HepG2 (cell line): Measurements from ENCODE around the gene CTDNEP1. TPM values are rescaled to one million over a fixed set of nuclear protein-coding genes. Genes with fewer than 3 reads are reported as not detected.

Source experiments
- CC2D1A ChIP-seq: sonication (generic); formaldehyde crosslinking; IDR thresholded peaks from 2 replicates; pipeline ENCODE4 v1.8.1; 2023; ENCODE audit warnings: mild to moderate bottlenecking, missing genetic modification reagents
- CENPBD1 ChIP-seq: sonication (generic); formaldehyde crosslinking; IDR thresholded peaks from 2 replicates; pipeline ENCODE4 v1.8.0; 2022; ENCODE audit warnings: missing genetic modification reagents, low read depth, mild to moderate bottlenecking, borderline replicate concordance
- GMEB2 ChIP-seq: IDR thresholded peaks from 2 replicates; pipeline ENCODE4 v1.6.1; 2016; ENCODE audit warnings: missing biosample characterization, missing genetic modification reagents, low read depth
- HBP1 ChIP-seq: IDR thresholded peaks from 2 replicates; pipeline ENCODE4 v1.6.1; 2016; ENCODE audit warnings: low read depth, control low read depth
- HMG20B ChIP-seq: conservative IDR thresholded peaks from 2 replicates; pipeline ENCODE4 v1.6.1; 2016; ENCODE audit warnings: missing genetic modification reagents, missing compliant biosample characterization
- MEIS2 ChIP-seq: sonication (generic); formaldehyde crosslinking; IDR thresholded peaks from 2 replicates; pipeline ENCODE4 v1.9.0; 2021; ENCODE audit warnings: mild to moderate bottlenecking, missing genetic modification reagents
- MTA1 ChIP-seq: sonication (generic); formaldehyde crosslinking; IDR thresholded peaks from 2 replicates; pipeline ENCODE4 v1.4.0; 2020; ENCODE audit warnings: missing genetic modification reagents, mild to moderate bottlenecking, borderline replicate concordance
- NCOA1 ChIP-seq: sonication (generic); formaldehyde crosslinking; IDR thresholded peaks from 2 replicates; pipeline ENCODE4 v1.9.0; 2021; ENCODE audit warnings: missing genetic modification reagents
- RCOR2 ChIP-seq: IDR thresholded peaks from 2 replicates; pipeline ENCODE4 v1.6.1; 2016; ENCODE audit warnings: missing biosample characterization, missing genetic modification reagents
- TBP ChIP-seq: sonication (generic); formaldehyde crosslinking; IDR thresholded peaks from 2 replicates; pipeline ENCODE4 v1.5.0; 2020; ENCODE audit warnings: missing genetic modification reagents
- THAP8 ChIP-seq: sonication (generic); formaldehyde crosslinking; IDR thresholded peaks from 2 replicates; pipeline ENCODE4 v1.5.1; 2020; ENCODE audit warnings: missing genetic modification reagents, mild to moderate bottlenecking, borderline replicate concordance
- YEATS4 ChIP-seq: sonication (generic); formaldehyde crosslinking; IDR thresholded peaks from 2 replicates; pipeline ENCODE4 v1.4.0; 2020; ENCODE audit warnings: missing genetic modification reagents, borderline replicate concordance
- YY1 ChIP-seq: IDR thresholded peaks from 2 replicates; pipeline ENCODE4 v1.6.1; 2011; ENCODE audit warnings: low read length, low read depth, moderate library complexity, mild to moderate bottlenecking; ENCODE audit not compliant: insufficient read depth, insufficient replicate concordance
- ZNF256 ChIP-seq: sonication (generic); formaldehyde crosslinking; conservative IDR thresholded peaks from 2 replicates; pipeline ENCODE4 v1.4.0; 2020; ENCODE audit warnings: missing genetic modification reagents
- ZNF441 ChIP-seq: sonication (generic); formaldehyde crosslinking; IDR thresholded peaks from 2 replicates; pipeline ENCODE4 v1.7.0; 2021; ENCODE audit warnings: missing genetic modification reagents, borderline replicate concordance
- ZNF501 ChIP-seq: sonication (generic); formaldehyde crosslinking; IDR thresholded peaks from 2 replicates; pipeline ENCODE4 v1.5.1; 2020; ENCODE audit warnings: mild to moderate bottlenecking, moderate library complexity, missing genetic modification reagents
- ZNF772 ChIP-seq: sonication (generic); formaldehyde crosslinking; IDR thresholded peaks from 2 replicates; pipeline ENCODE4 v1.5.0; 2020; ENCODE audit warnings: mild to moderate bottlenecking, missing genetic modification reagents
- ZNF780A ChIP-seq: sonication (generic); formaldehyde crosslinking; IDR thresholded peaks from 2 replicates; pipeline ENCODE4 v1.8.0; 2022; ENCODE audit warnings: mild to moderate bottlenecking, missing genetic modification reagents, moderate library complexity
- ZNF878 ChIP-seq: sonication (generic); formaldehyde crosslinking; IDR thresholded peaks from 2 replicates; pipeline ENCODE4 v1.8.1; 2023; ENCODE audit warnings: mild to moderate bottlenecking, missing genetic modification reagents, moderate library complexity
- ZSCAN5A ChIP-seq: sonication (generic); formaldehyde crosslinking; IDR thresholded peaks from 2 replicates; pipeline ENCODE4 v1.8.0; 2022; ENCODE audit warnings: mild to moderate bottlenecking, missing genetic modification reagents, borderline replicate concordance
- polyA plus RNA-seq, 8 experiments: library from polyadenylated mRNA; depleted of rRNA in 3 of 8; stranded (reverse) in 7 of 8; unstranded in 1 of 8; fragments of >200 nt; fragmentation: Illumina TruSeq in 4 of 8; extraction: Trizol in 4 of 8; gene quantifications; 2 replicates each; pipeline versions ENCODE4 v1.2.1 to v1.2.3, GENCODE V29; 2011 to 2016; ENCODE audit warnings: low read depth in 4 of 8, missing spikeins in 1 of 8, mixed read lengths in 1 of 8; ENCODE audit not compliant: insufficient read depth in 1 of 8
- total RNA-seq, 5 experiments: library from RNA; depleted of rRNA; stranded (reverse); fragments of >200 nt; fragmentation: Illumina TruSeq; extraction: Trizol; gene quantifications; 2 replicates each; pipeline ENCODE4 v1.2.3, GENCODE V29; 2016; ENCODE audit warnings: low read depth in 1 of 5
- TF ChIP-seq, protein P1 (sequence below): sonication (generic); formaldehyde crosslinking; conservative IDR thresholded peaks from 2 replicates; pipeline ENCODE4 v1.4.0; 2020; ENCODE audit warnings: missing genetic modification reagents

CTDNEP1 gene
- total and polyA plus RNA-seq, 2 of the 13 experiments (the other 11 are each of a cell fraction or from before 2014, with no cell fraction given) = 19.8 to 118 TPM

DNA sequence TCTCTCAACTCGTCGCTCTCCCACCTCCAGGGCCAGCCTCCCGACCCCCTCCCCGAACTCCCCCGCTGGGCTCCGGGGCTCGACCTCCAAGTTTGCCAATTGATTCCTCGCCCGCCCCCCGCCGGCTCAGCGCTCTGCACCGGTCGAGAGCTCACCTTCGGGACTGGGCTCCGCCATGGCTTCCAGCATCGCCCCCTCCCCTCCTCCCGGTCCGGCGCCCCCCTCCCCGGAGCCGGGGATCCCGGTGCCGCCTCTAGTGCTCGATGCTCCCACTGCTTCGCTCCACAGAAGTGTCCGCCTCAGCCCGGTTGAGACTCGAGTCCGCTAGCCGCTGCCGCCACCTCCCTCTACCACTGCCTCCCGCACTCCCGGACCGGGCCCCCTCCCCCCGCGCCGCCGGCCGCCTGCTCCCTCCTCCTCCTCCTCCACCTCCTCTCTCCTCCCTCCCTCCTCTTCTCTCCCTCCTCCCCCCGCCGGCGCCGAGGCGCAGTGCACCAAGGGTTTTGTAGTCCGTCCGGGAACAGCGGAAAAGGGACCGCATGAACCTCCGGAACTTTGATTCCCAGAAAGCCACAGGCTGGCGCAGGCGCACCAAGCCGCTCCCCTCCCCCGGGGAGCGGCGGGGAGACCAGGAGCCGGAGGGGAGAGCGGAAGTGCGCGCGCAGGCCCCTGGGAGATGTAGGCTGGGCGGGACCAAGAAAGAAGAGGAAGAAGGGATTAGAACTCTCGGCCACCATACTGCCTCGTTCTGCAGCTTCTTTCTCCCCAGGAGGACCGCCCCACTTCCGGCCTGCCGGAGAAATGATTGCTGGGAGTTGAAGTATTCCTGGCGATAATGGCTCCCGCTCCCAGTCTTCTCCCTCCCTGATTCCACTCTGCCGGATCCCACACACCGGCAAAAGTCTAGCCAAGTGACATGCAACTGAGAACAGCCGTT is 12.2 kb downstream of the CTDNEP1 start, which contains the start of gene PHF23 (continued):
- TF ChIP-seq THAP8 (CRISPR knock-in tag) (no peak), YY1 (peak; percentile 90), CC2D1A (CRISPR knock-in tag) (no peak), GMEB2 (no peak), ZSCAN5A (peak; percentile 72; the same call in 1 of the 2 replicates), ZNF878 (CRISPR knock-in tag) (no peak), YEATS4 (CRISPR knock-in tag) (peak; percentile 24; the same call in 1 of the 2 replicates), MTA1 (CRISPR knock-in tag) (no peak), HMG20B (CRISPR knock-in tag) (no peak), MEIS2 (no peak), ZNF780A (CRISPR knock-in tag) (0 out of 2 replicates have a peak, but pooled peaks have one; percentile 27), NCOA1 (CRISPR knock-in tag) (no peak), ZNF256 (CRISPR knock-in tag) (no peak), ZNF501 (CRISPR knock-in tag) (peak; percentile 87; the same call in 1 of the 2 replicates), CENPBD1 (CRISPR knock-in tag) (no peak), HBP1 (CRISPR knock-in tag) (peak; percentile 53), RCOR2 (CRISPR knock-in tag) (no peak), ZNF772 (CRISPR knock-in tag) (0 out of 2 replicates have a peak, but pooled peaks have one; percentile 53), ZNF441 (CRISPR knock-in tag) (no peak), TBP (CRISPR knock-in tag) (no peak; the same call in 1 of the 2 replicates)
- TF ChIP-seq, protein P1, sequence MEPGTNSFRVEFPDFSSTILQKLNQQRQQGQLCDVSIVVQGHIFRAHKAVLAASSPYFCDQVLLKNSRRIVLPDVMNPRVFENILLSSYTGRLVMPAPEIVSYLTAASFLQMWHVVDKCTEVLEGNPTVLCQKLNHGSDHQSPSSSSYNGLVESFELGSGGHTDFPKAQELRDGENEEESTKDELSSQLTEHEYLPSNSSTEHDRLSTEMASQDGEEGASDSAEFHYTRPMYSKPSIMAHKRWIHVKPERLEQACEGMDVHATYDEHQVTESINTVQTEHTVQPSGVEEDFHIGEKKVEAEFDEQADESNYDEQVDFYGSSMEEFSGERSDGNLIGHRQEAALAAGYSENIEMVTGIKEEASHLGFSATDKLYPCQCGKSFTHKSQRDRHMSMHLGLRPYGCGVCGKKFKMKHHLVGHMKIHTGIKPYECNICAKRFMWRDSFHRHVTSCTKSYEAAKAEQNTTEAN (CRISPR knock-in tag) = no peak
